Spinal cord (tissue), 4 donors: ENCODE results near the gene MRPL46. TPM values are rescaled to one million over a fixed set of nuclear protein-coding genes. Genes with fewer than 3 reads are reported as not detected.

Experiments
- polyA plus RNA-seq, 2 donors: library from polyadenylated mRNA; unstranded; fragments of 120-200 nt; gene quantifications; one replicate each; pipeline ENCODE4 v1.2.1, GENCODE V29; 2013; ENCODE audit not compliant: insufficient read length in 2 of 2
- total RNA-seq, 2 donors: library from RNA; depleted of rRNA in 1 of 2; stranded (reverse); fragments of 120-200 nt in 1 of 2; fragments of >200 nt in 1 of 2; gene quantifications; one replicate each; pipeline versions ENCODE4 v1.2.3 to v1.2.4, GENCODE V29; 2013 to 2014

Gene MRPL46
- total and polyA plus RNA-seq, 4 donors = 15.1 to 29.7 (median 29.0) TPM

Other genes with a start within 250 kb of the MRPL46 start
- 10 to 100 TPM; 49.5 to 62.7 TPM for gene NTRK3, start 210.6 kb downstream of the MRPL46 start, total RNA-seq
- 10 to 100 TPM; 59.1 to 68.1 TPM for gene NTRK3, start 210.6 kb downstream of the MRPL46 start, polyA plus RNA-seq
- gene MRPS11, start 320 bp upstream of the MRPL46 start, total RNA-seq = 10 to 100 TPM; 22.5 to 55.0 TPM
- 10 to 100 TPM; 67.7 to 70.7 TPM for gene MRPS11, start 320 bp upstream of the MRPL46 start, polyA plus RNA-seq
- 10 to 100 TPM in 1 of 2 donors, 1 to 10 TPM in 1; 8.8 to 10.2 TPM for gene DET1, start 79.3 kb upstream of the MRPL46 start, total RNA-seq
- 1 to 10 TPM; 8.1 to 9.7 TPM for gene DET1, start 79.3 kb upstream of the MRPL46 start, polyA plus RNA-seq
- gene AEN, start 154.0 kb upstream of the MRPL46 start, total RNA-seq = 1 to 10 TPM; 7.0 to 7.3 TPM
- 10 to 100 TPM in 1 of 2 donors, 1 to 10 TPM in 1; 8.3 to 10.1 TPM for gene AEN, start 154.0 kb upstream of the MRPL46 start, polyA plus RNA-seq
- gene ISG20, start 171.6 kb upstream of the MRPL46 start, total RNA-seq = 1 to 10 TPM; 1.4 to 2.0 TPM
- gene ISG20, start 171.6 kb upstream of the MRPL46 start, polyA plus RNA-seq = 1 to 10 TPM; 6.0 to 7.4 TPM